GM18907 (cell line): ENCODE data around the gene SNX32.

ENCODE experiments used
- ATAC-seq: cut with Tn5 transposase; IDR thresholded peaks from one replicate; pipeline ENCODE4 v1.9.1; 2021; ENCODE audit warnings: mild to moderate bottlenecking, moderate library complexity; ENCODE audit not compliant: unreplicated experiment

SNX32 gene

GRCh38 chr11:65833297-65834030 lies at the start of gene SNX32:
SNX32 (plus strand) TSS chr11:65833963; CDS start chr11:65834066, 103 bp downstream.
- peak; percentile 93 for ATAC-seq

- no peak for ATAC-seq
Observed at GRCh38 chr11:65785319-65786007, 48.3 kb upstream of the SNX32 start.

- no peak for ATAC-seq
Observed at GRCh38 chr11:65786008-65786785, 47.6 kb upstream of the SNX32 start.

GRCh38 chr11:65786786-65787636 lies 46.8 kb upstream of the SNX32 start, which contains the start of gene OVOL1:
OVOL1 (plus strand) TSS chr11:65787063; CDS start chr11:65787374, 311 bp downstream.
- ATAC-seq = no peak

- ATAC-seq = no peak
Observed at GRCh38 chr11:65787649-65788622, 45.8 kb upstream of the SNX32 start.

- no peak for ATAC-seq
Observed at GRCh38 chr11:65788821-65789220, 44.9 kb upstream of the SNX32 start.

- no peak for ATAC-seq
Observed at GRCh38 chr11:65789230-65790103, 44.3 kb upstream of the SNX32 start.

- ATAC-seq = no peak
Observed at GRCh38 chr11:65790104-65790901, 43.5 kb upstream of the SNX32 start.

GRCh38 chr11:65790902-65791650 lies 42.7 kb upstream of the SNX32 start:
- no peak for ATAC-seq

GRCh38 chr11:65791719-65792213 lies 42.0 kb upstream of the SNX32 start:
- ATAC-seq = peak; percentile 89

GRCh38 chr11:65792456-65792855 lies 41.3 kb upstream of the SNX32 start:
- ATAC-seq = no peak

- ATAC-seq = no peak
Observed at GRCh38 chr11:65793144-65793581, 40.6 kb upstream of the SNX32 start.

- no peak for ATAC-seq
Observed at GRCh38 chr11:65793625-65794400, 40.0 kb upstream of the SNX32 start.

GRCh38 chr11:65794570-65795510 lies 38.9 kb upstream of the SNX32 start:
- ATAC-seq = no peak
